HG02571 (cell line): ENCODE results near the gene RFTN1.
"Not testable (repeated sequence)": the region's sequence is repeated elsewhere in the genome, so short reads cannot be mapped to it uniquely, and the experiment has no call there.

Experiments
- ATAC-seq: cut with Tn5 transposase; IDR thresholded peaks from one replicate; pipeline ENCODE4 v1.9.1; 2021; ENCODE audit warnings: mild to moderate bottlenecking, moderate library complexity; ENCODE audit not compliant: unreplicated experiment

RFTN1 gene

GRCh38 chr3:16507578-16508242 is 5.8 kb downstream of the RFTN1 start:
- no peak for ATAC-seq

- ATAC-seq: no peak
Observed at GRCh38 chr3:16506884-16507577, 6.5 kb downstream of the RFTN1 start.

- no peak for ATAC-seq
Observed at GRCh38 chr3:16506451-16506850, 7.0 kb downstream of the RFTN1 start.

GRCh38 chr3:16504692-16505091 is 8.8 kb downstream of the RFTN1 start:
- no peak for ATAC-seq

- ATAC-seq: peak; percentile 83
Observed at GRCh38 chr3:16504242-16504641, 9.3 kb downstream of the RFTN1 start.

GRCh38 chr3:16503191-16503776 is 10.2 kb downstream of the RFTN1 start:
- ATAC-seq: no peak

- ATAC-seq: no peak
Observed at GRCh38 chr3:16502347-16502908, 11.1 kb downstream of the RFTN1 start.

- ATAC-seq: no peak
Observed at GRCh38 chr3:16501376-16501775, 12.1 kb downstream of the RFTN1 start.

GRCh38 chr3:16500911-16501310 is 12.6 kb downstream of the RFTN1 start:
- no peak for ATAC-seq

- ATAC-seq: no peak
Observed at GRCh38 chr3:16500093-16500492, 13.4 kb downstream of the RFTN1 start.

- ATAC-seq: no peak
Observed at GRCh38 chr3:16499351-16499750, 14.1 kb downstream of the RFTN1 start.

- ATAC-seq: no peak
Observed at GRCh38 chr3:16498130-16498890, 15.2 kb downstream of the RFTN1 start.

GRCh38 chr3:16496408-16497222 is 16.9 kb downstream of the RFTN1 start:
- peak; percentile 62 for ATAC-seq

GRCh38 chr3:16496008-16496407 is 17.5 kb downstream of the RFTN1 start:
- peak; percentile 26 for ATAC-seq

GRCh38 chr3:16494814-16495431 is 18.6 kb downstream of the RFTN1 start:
- ATAC-seq: no peak

- no peak for ATAC-seq
Observed at GRCh38 chr3:16494094-16494493, 19.4 kb downstream of the RFTN1 start.

GRCh38 chr3:16490062-16490619 is 23.4 kb downstream of the RFTN1 start:
- no peak for ATAC-seq

- ATAC-seq: not testable (repeated sequence)
Observed at GRCh38 chr3:16489326-16490061, 24.0 kb downstream of the RFTN1 start.

GRCh38 chr3:16488637-16489036 is 24.9 kb downstream of the RFTN1 start:
- no peak for ATAC-seq
